Aorta (tissue), 5 donors: Measurements from ENCODE around the gene ZNF555. TPM values are rescaled to one million over a fixed set of nuclear protein-coding genes. Genes with fewer than 3 reads are reported as not detected.

ENCODE experiments used
- ATAC-seq: fragments of 200-7000 bp; cut with Tn5 transposase; one replicate; pipeline ENCODE4 v1.9.1; 2022; ENCODE audit warnings: moderate library complexity; ENCODE audit not compliant: low FRiP score
- DNase-seq, 2 donors: peaks; one replicate each; pipeline ENCODE4 v3.0.0-alpha.2; 2020
- H3K27ac ChIP-seq, 2 donors: one replicate each; pipeline ENCODE4 v1.5.1; 2013; ENCODE audit warnings: low read length in 2 of 2, mild to moderate bottlenecking in 2 of 2, moderate library complexity in 2 of 2, control low read depth in 1 of 2, inconsistent platforms in 1 of 2, low read depth in 1 of 2
- H3K27me3 ChIP-seq, 2 donors: one replicate each; pipeline ENCODE4 v1.6.1; 2013; ENCODE audit warnings: control low read depth in 1 of 2, low read length in 1 of 2, mild to moderate bottlenecking in 1 of 2, moderate library complexity in 1 of 2; ENCODE audit not compliant: insufficient read depth in 2 of 2, control insufficient read depth in 1 of 2
- H3K36me3 ChIP-seq, 2 donors: one replicate each; pipeline ENCODE4 v1.6.1; 2013; ENCODE audit warnings: control low read depth in 1 of 2, low read length in 1 of 2, mild to moderate bottlenecking in 1 of 2; ENCODE audit not compliant: insufficient read depth in 2 of 2, control insufficient read depth in 1 of 2
- H3K4me1 ChIP-seq, 2 donors: one replicate each; pipeline ENCODE4 v1.6.1; 2013; ENCODE audit warnings: low read length in 2 of 2, control low read depth in 1 of 2, mild to moderate bottlenecking in 1 of 2, moderate library complexity in 1 of 2; ENCODE audit not compliant: insufficient read depth in 2 of 2, control insufficient read depth in 1 of 2
- H3K4me3 ChIP-seq, 2 donors: one replicate each; pipeline ENCODE4 v1.5.1; 2013; ENCODE audit warnings: low read length in 2 of 2, control low read depth in 1 of 2, mild to moderate bottlenecking in 1 of 2
- H3K9me3 ChIP-seq: one replicate; pipeline ENCODE4 v1.6.1; 2013; ENCODE audit warnings: mild to moderate bottlenecking, low read length; ENCODE audit not compliant: control insufficient read depth
- WGBS, 2 donors: extraction: QIAGEN DNeasy Blood & Tissue Kit; methylation state at CpG; one replicate each; pipeline ENCODE4 v1.1.7; 2013; 5-methylcytosine and 5-hydroxymethylcytosine counted together
- intact Hi-C, 2 donors: fragments of 100-400 bp; cut with DNase I; formaldehyde crosslinking; loops; one replicate each; pipeline versions ENCODE4 v1.14.2 to v1.15.0; 2022
- polyA plus RNA-seq, 2 donors: library from polyadenylated mRNA; stranded (reverse); fragments of 200-250 nt; gene quantifications; one replicate each; pipeline ENCODE4 v1.2.3, GENCODE V29; 2013
- total RNA-seq, 2 donors: library from RNA; stranded (reverse); fragmentation: NEBNext Ultra II Directional; extraction: Animal tissue kit (Norgen Biotek cat#: 25700); gene quantifications; one replicate each; pipeline ENCODE4 v1.2.1, GENCODE V29; 2021
- donor health status: healthy with polysubstance abuse.
- donor health status: Bipolar disorder and iron deficiency.
- donor health status: DM: no; HTN: no; CAD: no.
- donor health status: DM: no; HTN: no; CAD: no.
- donor health status: DM: yes; HTN: yes; CAD: no.

Gene ZNF555
- total and polyA plus RNA-seq, 4 donors: 1.8 to 9.5 (median 5.1) TPM

GRCh38 chr19:2819540-2820111 is 21.6 kb upstream of the ZNF555 start, which contains the start of gene ZNF554:
ZNF554 (plus strand) TSS chr19:2819868; CDS start chr19:2820072, 204 bp downstream.
- no peaks in the 10 kb centered on the region for H3K9me3 ChIP-seq
- no peak within 1 kb of the TSS for H3K27ac ChIP-seq
- peaks cover 0 to 2% of the 10 kb centered on the region in 2 donors for H3K36me3 ChIP-seq
- intact Hi-C loops: no loop called here
- DNase-seq: peak; percentile 98 to 99
- 0% methylated on average over 61 to 64 of the region's 64 CpGs for WGBS, 2 donors
- H3K4me1 ChIP-seq: no peaks in the 10 kb centered on the region
- ATAC-seq: peak; percentile 98
- no peaks in the 10 kb centered on the region for H3K27me3 ChIP-seq
- peak within 1 kb of the TSS; percentile 72 to 86 for H3K4me3 ChIP-seq

GRCh38 chr19:2820112-2820702 is 21.1 kb upstream of the ZNF555 start:
- H3K4me1 ChIP-seq: no peaks in the 10 kb centered on the region
- intact Hi-C loops: no loop called here
- peaks cover 0 to 2% of the 10 kb centered on the region in 2 donors for H3K36me3 ChIP-seq
- 1% methylated on average over 36 of the region's 36 CpGs for WGBS, 2 donors
- no peaks in the 10 kb centered on the region for H3K27me3 ChIP-seq
- DNase-seq (no peak), ATAC-seq (peak; percentile 37)
- H3K27ac ChIP-seq: no peak overlapping the region
- peak overlapping the region; percentile 72 to 86 for H3K4me3 ChIP-seq
- H3K9me3 ChIP-seq: no peaks in the 10 kb centered on the region

- DNase-seq (no peak), ATAC-seq (no peak)
- WGBS, 2 donors: 91 to 94% methylated on average over 5 of the region's 5 CpGs
- H3K4me1 ChIP-seq: no peaks in the 10 kb centered on the region
- intact Hi-C loops: no loop called here
- H3K36me3 ChIP-seq: peaks cover 0 to 4% of the 10 kb centered on the region in 2 donors
- no peaks in the 10 kb centered on the region for H3K9me3 ChIP-seq
- no peak overlapping the region for H3K27ac ChIP-seq
- no peaks in the 10 kb centered on the region for H3K27me3 ChIP-seq
- no peak overlapping the region for H3K4me3 ChIP-seq
Observed at GRCh38 chr19:2822846-2823245, 18.4 kb upstream of the ZNF555 start.

GRCh38 chr19:2823646-2824045 is 17.6 kb upstream of the ZNF555 start:
- 76% methylated on average over 9 of the region's 9 CpGs for WGBS, 2 donors
- Histone ChIP-seq H3K27me3 (no peaks in the 10 kb centered on the region), H3K36me3 (peaks cover 0 to 7% of the 10 kb centered on the region in 2 donors), H3K27ac (no peak overlapping the region), H3K4me1 (no peaks in the 10 kb centered on the region), H3K9me3 (no peaks in the 10 kb centered on the region), H3K4me3 (no peak overlapping the region)
- DNase-seq (no peak), ATAC-seq (no peak)
- intact Hi-C loops: no loop called here

- 77 to 86% methylated on average over 8 of the region's 8 CpGs for WGBS, 2 donors
- no peak for ATAC-seq
- Histone ChIP-seq H3K9me3 (no peaks in the 10 kb centered on the region), H3K36me3 (peaks cover 0 to 7% of the 10 kb centered on the region in 2 donors), H3K27ac (no peak overlapping the region), H3K4me3 (no peak overlapping the region), H3K4me1 (no peaks in the 10 kb centered on the region), H3K27me3 (no peaks in the 10 kb centered on the region)
- DNase-seq: no peak
- intact Hi-C loops: no loop called here
Observed at GRCh38 chr19:2824129-2824528, 17.1 kb upstream of the ZNF555 start.

GRCh38 chr19:2827022-2827421 is 14.3 kb upstream of the ZNF555 start:
- Histone ChIP-seq H3K9me3 (peaks cover 2% of the 10 kb centered on the region), H3K27ac (no peak overlapping the region), H3K4me1 (no peaks in the 10 kb centered on the region), H3K27me3 (no peaks in the 10 kb centered on the region), H3K4me3 (no peak overlapping the region), H3K36me3 (peaks cover 0 to 7% of the 10 kb centered on the region in 2 donors)
- 85 to 96% methylated on average over 2 of the region's 2 CpGs for WGBS, 2 donors
- intact Hi-C loops: no loop called here
- ATAC-seq (no peak), DNase-seq (no peak)

GRCh38 chr19:2827840-2828489 is 13.3 kb upstream of the ZNF555 start:
- Histone ChIP-seq H3K9me3 (peaks cover 8% of the 10 kb centered on the region), H3K4me1 (no peaks in the 10 kb centered on the region), H3K27me3 (no peaks in the 10 kb centered on the region), H3K27ac (no peak overlapping the region), H3K36me3 (peaks cover 7 to 13% of the 10 kb centered on the region in 2 donors), H3K4me3 (no peak overlapping the region)
- 90 to 97% methylated on average over 13 of the region's 13 CpGs for WGBS, 2 donors
- ATAC-seq (no peak), DNase-seq (no peak)
- intact Hi-C loops: no loop called here

- peaks cover 22% of the 10 kb centered on the region for H3K9me3 ChIP-seq
- intact Hi-C loops: no loop called here
- 98 to 99% methylated on average over 19 of the region's 19 CpGs for WGBS, 2 donors
Observed at GRCh38 chr19:2834294-2834871, 6.9 kb upstream of the ZNF555 start.

More at GRCh38 chr19:2834294-2834871, 6.9 kb upstream of the ZNF555 start:
- peaks cover 11 to 13% of the 10 kb centered on the region in 2 donors for H3K36me3 ChIP-seq
- DNase-seq (no peak), ATAC-seq (no peak)
- H3K27ac ChIP-seq: no peak overlapping the region
- H3K27me3 ChIP-seq: no peaks in the 10 kb centered on the region
- H3K4me1 ChIP-seq: no peaks in the 10 kb centered on the region
- H3K4me3 ChIP-seq: no peak overlapping the region
